ENCODE results near the gene EBF3.

Gene EBF3

DNA sequence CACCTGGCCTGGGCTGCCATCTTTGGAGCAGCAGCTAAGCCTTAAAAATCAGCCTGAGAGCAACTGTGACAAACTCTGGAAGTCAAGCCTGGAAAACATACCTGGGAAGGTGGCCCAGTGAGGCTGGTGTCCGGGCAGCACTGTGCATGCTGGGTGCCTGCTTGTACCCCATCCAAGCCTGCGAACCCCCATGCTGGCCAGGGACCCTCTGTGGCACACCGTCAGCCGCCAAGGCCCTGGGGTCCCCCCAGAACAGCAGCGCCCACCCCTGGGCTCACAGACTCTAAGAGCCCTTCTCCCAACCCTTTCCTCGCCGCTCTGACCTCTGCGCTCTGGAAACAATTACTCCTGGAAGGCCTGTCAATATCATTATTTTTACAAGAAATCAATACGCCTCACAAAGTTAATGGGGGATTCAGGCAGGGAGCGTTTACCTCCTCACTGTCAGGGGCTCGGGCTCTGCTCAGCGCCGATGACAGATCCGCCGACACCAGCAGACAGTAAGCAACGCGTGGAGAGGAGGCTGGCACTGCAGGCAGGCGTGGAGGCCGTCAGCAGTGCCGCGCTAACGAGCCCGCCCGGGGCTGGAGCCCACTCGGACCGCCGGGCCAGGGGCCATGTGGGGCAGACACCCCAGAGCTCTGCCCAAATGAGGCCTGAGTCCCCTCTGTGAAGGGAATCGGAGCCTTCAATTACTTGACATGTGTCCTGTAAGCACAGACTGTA is 54.4 kb downstream of the EBF3 start:
- DNase-seq = no peak

- no peak for DNase-seq
Observed at GRCh38 chr10:129909080-129909479, 55.0 kb downstream of the EBF3 start.

DNA sequence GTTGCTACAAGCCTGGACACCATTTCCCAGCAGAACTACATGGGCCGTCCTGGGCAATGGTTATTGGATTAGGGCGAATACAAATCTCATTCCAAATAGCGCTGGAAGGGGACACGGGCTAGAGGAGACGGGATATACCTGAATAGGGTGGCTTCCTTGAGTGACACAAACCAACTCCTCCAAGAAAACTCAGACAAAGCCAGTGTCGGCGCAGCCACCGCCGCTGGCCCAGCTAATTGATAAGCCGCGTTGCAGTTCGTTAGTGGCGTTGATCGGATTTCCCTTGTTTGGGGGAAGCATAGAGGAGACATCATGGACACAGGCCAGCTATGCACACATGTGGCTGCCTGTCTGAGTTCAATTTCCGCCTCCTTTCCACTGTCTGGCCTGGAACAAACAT is 55.7 kb downstream of the EBF3 start:
- no peak for DNase-seq

DNA sequence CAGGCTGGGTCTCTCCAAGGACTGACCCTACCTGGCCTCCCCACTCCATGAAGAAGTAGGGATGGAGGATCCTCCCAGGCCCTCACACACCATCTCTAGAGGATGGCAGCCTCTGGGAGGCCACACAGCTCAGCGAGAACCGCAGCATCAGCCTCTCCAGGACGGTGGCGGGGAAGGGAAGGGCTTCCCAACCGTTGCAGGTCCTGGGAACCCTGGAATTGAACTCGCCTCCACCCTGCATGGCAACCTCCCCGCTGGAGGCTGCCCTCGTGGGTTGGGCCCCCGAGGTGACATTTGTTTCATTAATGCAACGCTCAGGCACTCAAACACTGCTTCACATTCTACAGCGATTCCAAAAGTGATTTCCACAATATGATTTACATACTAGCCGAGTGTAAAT is 58.5 kb downstream of the EBF3 start:
- no peak for DNase-seq

- DNase-seq = no peak
Observed at GRCh38 chr10:129904323-129904722, 59.8 kb downstream of the EBF3 start.

DNA sequence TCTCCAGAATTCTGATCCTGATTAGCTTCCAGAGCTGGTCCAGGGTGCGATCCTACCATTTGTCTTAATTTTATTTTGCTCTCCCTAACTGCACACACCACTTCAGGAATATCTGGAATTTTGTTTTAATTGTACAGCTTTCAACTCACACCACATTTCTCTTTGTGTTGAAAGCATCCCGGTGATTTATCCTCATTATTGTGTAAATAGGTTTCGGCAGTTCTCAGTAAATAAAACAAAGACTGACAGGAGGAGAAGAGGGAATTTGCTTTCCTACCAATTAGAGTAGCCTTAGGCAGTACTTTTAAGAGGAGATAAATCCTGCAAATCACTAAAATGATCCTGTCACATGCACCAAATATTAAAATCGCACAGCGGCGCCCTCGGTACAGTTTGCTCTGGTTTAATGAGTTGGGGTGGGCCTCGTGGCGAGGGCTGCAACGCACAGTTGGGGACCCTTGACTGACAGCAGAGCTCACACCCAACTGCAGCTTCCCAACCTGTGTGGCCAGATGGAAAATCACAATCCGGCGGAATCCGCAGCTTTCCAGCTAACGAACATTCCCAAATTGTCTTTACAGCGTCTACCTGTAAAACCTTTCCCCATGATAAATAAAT is 62.6 kb downstream of the EBF3 start:
- DNase-seq = no peak

- no peak for DNase-seq
Observed at GRCh38 chr10:129900825-129901224, 63.2 kb downstream of the EBF3 start.

DNA sequence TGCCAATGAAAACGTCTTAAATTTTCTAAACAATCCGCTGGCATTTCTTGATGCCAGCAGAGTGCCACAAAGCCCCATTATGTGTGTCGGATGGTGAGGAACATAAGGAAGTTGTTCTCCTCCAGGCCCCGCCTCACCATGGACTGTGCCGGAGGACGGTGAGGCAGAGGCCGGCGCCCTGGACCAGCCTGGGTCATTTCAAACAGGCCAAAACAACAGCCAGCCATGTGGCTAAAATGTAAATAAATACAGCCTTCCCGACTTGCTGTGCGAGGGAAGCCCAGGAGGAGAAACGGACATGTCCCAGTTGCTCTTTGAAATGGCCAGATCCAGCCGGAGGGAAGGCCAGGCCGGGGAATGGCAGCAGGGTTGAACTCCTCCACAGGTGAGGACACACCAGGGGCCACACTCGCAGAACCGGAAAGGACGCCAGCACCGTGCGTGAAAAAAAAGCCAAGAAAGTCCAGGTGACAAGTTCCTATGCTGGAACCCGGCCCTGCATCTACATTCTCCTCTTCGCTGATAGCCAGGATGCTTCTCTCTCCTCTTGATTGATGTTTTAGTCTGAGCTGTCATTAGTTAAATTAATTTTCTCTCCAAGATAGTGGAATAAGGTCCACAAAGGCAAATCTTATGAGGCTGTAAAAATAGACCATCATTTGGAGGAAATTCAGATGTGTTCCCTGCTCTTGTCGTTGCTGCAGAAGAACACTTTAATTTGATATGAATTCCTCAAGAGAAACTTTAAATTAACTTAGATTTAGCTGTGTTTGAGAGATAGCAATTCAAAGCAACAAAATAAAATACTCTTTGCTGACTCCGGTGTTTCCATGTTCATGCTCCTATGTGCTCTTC is 64.6 kb downstream of the EBF3 start:
- no peak for DNase-seq

DNA sequence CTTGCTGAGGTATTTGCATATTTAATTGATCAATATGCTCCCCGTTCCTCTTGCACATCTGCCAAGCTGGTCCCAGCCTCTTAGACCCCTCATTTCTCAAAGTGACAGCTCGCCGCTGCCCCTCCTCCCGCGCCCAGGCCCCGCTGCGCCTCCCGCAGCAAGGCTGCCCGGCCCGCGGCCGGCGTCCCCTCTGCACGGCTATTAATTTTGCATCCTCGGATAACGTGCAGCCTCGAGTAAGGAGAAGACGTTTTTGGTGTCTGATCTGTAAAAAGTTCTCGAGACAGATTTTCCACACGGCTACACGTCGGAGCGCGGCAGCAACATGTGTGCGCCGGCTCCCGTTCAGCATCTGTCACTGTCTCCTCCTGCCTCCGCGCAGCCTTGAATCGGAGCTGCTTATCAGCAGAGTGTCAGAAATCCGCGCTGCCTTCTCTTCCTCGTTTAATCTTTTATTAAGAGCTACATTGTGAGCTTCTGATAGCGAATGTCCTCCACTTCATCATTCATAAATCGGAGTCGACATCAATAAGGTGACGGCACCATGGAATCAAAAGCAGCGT is 65.3 kb downstream of the EBF3 start:
- no peak for DNase-seq

GRCh38 chr10:129897871-129898626 is 66.0 kb downstream of the EBF3 start:
- DNase-seq = no peak

GRCh38 chr10:129896860-129897200 is 67.2 kb downstream of the EBF3 start:
- DNase-seq = no peak

DNA sequence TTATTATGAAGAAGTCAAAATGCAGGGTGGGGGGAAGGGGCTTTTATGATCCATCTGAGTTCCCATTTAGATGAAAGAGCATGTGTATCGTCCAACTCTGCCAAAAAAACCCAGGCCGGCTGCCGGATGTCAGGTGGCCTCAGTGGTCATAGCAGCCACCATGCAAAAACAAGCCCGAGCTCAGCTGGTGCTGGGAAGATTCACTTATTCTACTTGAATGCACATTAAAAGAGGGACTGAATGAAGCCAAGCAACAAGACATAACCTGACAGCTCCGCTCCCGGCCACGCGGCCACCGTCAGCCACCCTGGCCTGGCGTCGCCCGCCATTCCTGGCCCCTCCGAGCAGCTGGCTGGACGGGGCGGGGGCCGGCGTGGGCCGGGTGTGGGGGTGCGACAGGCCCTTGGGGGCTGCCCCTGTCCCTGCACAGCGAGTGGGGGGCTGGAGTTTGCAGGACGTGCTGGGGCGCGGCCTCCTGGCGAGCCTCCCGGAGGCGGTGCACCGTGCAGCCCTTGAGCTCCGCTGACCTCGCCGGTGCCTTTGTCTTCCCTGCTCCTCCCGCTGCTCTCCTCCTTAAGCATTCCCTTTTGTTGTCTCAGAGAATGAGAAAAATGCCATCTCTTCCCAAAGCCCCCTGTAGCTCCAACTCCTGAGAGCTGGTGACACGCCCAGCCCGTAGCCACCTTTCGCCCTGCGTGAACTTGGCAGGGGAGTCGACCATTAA is 67.8 kb downstream of the EBF3 start:
- no peak for DNase-seq

DNA sequence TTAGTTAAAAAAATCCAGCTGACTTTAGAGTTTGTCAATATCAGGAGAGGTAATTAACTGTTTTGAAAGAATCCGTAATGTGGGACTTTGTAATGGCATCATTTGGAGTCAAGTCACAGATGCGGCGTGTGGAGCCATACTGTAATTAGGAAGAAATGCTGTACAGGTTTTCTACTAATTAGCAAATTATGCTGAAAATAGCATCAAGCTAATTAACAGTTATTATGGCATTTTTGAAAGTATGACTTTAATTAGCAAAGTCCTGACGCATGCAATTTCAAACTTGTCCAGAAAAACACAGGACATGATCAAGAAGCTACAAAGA is 68.3 kb downstream of the EBF3 start:
- no peak for DNase-seq

GRCh38 chr10:129894698-129895097 is 69.4 kb downstream of the EBF3 start:
- DNase-seq = no peak

DNA sequence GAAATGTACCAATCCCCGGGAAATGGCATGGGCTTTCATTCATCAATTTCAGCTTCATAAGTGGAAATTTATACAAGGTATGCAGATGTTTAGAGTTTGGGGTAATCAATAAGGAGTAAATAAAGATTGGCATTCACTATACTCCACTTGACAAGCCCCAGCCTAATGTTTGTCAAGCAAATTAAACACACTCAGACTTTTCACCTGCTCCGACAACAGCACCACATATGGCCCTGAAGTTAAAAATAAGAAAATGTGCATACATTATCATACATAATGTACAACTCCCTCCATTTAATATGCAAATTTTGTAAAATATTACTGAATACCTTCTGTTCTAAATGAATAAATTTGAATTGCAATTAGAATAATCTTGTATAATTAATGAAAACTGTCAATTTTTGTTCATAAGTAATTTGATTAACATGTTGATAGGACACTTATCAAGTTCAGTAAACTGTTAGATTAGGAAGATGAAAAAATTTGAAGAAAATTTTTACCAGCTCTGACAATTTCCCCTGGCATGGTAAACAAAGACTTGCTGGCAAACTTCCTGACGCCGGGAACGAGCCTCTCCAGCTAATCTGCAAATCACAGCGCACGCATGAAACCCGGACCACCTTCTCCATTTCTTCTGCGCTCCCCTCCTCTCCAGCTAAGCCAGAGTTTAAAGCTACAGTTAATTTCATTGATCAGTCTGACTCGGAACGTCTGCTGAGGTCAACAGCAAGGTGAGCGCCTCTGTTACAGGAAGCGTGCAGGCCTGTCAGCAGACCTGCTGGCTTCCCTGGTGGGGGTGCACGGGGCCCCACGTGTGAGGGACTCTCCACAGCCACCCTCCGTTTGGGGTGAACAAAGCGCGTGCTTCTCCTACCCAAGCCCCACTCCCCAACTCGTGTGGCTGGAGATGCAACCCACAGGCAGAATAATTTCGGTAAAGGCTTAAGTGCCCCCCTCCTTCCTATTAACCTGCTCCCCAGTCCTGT is 70.7 kb downstream of the EBF3 start:
- no peak for DNase-seq

DNA sequence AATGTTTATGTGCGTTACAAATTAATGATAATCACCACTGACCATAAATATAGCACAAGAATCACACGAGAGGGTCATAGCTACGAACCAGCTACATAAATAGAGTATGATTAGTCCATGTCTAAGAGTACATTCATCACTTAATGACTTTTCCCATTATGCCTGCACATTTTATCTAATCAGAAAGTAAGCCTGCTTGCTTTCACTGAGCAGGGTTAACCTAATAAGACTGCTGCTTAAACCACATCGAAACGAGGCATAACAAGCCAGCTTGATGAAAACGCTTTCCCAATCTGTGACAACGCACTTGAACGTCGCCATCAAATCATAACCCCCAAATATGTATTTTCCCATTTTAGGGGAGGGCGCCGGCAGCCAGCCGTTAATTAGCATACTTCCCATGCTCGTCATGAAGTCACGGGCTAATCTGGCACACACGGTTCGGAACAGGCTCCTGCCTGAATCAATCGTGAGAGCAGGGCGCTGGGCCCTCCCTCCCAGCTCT is 71.5 kb downstream of the EBF3 start:
- DNase-seq = no peak

GRCh38 chr10:129891806-129892205 is 72.3 kb downstream of the EBF3 start:
- DNase-seq = no peak

DNA sequence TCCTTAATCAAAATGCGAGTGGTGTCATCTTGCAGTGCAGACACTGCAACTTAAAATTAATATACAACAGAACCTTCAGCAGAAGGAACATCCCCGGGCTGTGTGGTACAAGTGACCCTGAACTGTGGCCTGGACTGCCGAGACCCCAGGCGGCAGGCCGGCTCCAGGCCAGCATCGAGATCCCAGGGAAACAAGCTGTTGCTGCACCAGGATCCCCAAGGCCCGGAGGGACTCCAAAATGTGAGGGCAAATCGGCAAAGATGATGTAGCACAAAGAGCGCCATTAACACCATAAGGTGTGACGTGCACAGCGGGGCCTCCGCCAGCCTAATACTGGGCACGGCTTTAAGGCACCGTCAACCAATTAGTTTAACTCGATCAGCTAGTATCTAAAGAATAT is 73.9 kb downstream of the EBF3 start:
- DNase-seq = no peak

DNA sequence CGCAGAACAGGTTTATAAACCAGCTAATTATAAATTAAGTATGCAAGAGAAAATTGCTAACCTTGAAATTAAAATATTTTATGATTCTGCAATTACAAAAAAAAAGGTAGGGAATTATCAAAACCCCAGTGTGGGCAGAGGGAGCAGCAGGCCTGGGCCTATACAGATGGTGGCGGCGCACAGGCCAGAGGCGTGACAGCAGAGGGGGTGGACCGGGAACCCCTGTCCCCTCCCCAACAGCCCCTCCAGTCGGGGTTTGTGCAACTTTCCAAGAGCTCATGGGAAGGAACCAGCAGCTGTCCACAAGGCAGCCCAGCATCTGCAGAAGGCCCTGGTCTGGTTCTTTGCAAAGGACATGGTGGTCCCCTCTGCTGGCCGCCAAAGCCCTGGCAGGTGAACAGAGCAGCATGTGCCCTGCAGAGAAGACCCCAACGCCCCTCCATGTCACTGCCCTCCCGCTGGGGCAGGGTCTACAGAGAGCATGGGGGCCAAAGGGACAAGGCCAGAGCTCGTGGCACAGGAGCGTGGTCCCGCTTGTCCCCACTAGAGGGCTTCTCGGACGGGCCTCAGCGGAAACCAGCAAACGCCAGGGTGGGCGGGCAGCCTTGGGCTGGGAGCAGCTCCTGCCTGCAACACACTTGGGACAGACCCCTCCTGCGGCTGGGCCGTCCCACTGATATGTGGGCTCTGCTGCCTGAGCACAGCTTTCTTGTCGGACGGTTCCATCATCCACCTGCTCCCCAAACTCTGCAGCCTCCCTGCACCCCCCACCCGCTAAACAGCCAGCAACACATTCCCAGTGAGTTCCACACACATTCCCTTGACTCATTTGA is 75.1 kb downstream of the EBF3 start:
- peak; percentile 30 for DNase-seq
